Measurements from ENCODE around the gene FHAD1.

FHAD1 gene

GRCh38 chr1:15353839-15354579, 107.0 kb downstream of the FHAD1 start:
- no peak for DNase-seq (ENCODE audit: low read depth)
- H3K4me3 ChIP-seq (ENCODE audit: low read depth, low read length), result no peak overlapping the region
- TF ChIP-seq CTCF (IDR thresholded peaks at IDR 0.05; ENCODE audit: low read depth, low read length, missing control alignments), result no peak

DNA sequence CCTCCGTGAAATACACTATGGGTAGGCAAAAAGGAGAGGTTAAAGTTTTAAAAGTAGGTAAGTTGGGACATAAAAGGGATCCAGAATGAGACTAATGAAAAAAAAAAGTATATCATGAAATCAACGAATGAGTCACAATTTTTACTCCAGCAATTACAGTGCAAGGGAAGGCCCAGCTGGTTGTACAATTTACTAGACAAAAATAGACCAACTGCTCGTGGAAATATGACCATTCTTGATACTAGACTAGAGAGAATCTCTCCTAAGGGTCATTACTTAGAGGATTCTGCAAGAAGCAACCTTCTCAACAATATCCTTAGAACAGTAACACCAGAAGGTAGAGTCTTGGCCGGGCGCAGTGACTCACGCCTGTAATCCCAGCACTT, 107.5 kb downstream of the FHAD1 start:
- no peak for DNase-seq (ENCODE audit: low read depth)
- no peak for TF ChIP-seq CTCF (IDR thresholded peaks at IDR 0.05; ENCODE audit: low read depth, low read length, missing control alignments)

DNA sequence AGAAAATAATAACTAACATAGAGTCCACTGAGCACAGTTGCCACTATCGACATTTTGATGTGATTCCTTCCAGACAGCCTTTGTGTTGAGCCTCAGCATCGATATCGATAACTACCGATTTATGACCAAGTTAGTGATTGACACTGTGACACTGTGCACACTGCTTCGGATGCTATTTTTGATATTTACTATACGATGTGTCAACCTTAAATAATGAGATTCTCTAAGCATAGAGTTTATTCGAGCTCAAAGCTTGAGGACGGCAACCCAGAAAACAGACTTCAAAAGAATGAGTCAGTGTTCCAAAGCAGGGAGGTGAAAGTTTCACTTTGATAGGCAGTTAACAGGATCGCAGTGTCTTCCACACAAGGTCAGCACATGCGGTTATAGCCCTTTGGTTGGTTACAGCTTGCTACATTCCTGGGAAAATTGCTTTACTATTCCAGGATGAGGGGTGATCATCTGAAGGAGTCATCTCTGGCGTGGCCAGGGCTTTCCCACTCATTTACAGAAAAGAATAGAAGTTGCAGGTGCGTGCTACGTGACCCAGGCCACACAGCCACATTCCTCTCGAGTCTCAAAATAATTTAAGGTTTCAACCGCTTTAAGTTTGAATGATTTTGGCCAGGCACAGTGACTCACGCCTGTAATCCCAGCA, 109.1 kb downstream of the FHAD1 start:
- no peak for DNase-seq (ENCODE audit: low read depth)
- TF ChIP-seq CTCF (IDR thresholded peaks at IDR 0.05; ENCODE audit: low read depth, low read length, missing control alignments), result no peak
- H3K4me3 ChIP-seq (ENCODE audit: low read depth, low read length), result no peak overlapping the region

More for the DNA sequence above, 107.5 kb downstream of the FHAD1 start:
- no peak overlapping the region for H3K4me3 ChIP-seq (ENCODE audit: low read depth, low read length)

- no peak for DNase-seq (ENCODE audit: low read depth)
- TF ChIP-seq CTCF (IDR thresholded peaks at IDR 0.05; ENCODE audit: low read depth, low read length, missing control alignments), result no peak
- H3K4me3 ChIP-seq (ENCODE audit: low read depth, low read length), result no peak overlapping the region
Observed at GRCh38 chr1:15357612-15358207, 110.7 kb downstream of the FHAD1 start.

- DNase-seq (ENCODE audit: low read depth), result no peak
- TF ChIP-seq CTCF (IDR thresholded peaks at IDR 0.05; ENCODE audit: low read depth, low read length, missing control alignments), result no peak
- no peak overlapping the region for H3K4me3 ChIP-seq (ENCODE audit: low read depth, low read length)
Observed at GRCh38 chr1:15358565-15359133, 111.6 kb downstream of the FHAD1 start.

- TF ChIP-seq CTCF (IDR thresholded peaks at IDR 0.05; ENCODE audit: low read depth, low read length, missing control alignments), result no peak
- no peak for DNase-seq (ENCODE audit: low read depth)
Observed at GRCh38 chr1:15360700-15361099, 113.7 kb downstream of the FHAD1 start.

More at GRCh38 chr1:15360700-15361099, 113.7 kb downstream of the FHAD1 start:
- no peak overlapping the region for H3K4me3 ChIP-seq (ENCODE audit: low read depth, low read length)

Data from GM12864 (cell line).